Lower lobe of right lung (tissue), 2 donors: ENCODE measurements around the gene OTUD4. TPM values are rescaled to one million over a fixed set of nuclear protein-coding genes. Genes with fewer than 3 reads are reported as not detected.
A peak's percentile ranks its signal among the peaks of the same experiment; 100 is the strongest.
"Not testable (repeated sequence)": the region's sequence is repeated elsewhere in the genome, so short reads cannot be mapped to it uniquely, and the experiment has no call there.

Source experiments
- ATAC-seq, 2 donors: fragments of 200-7000 bp; cut with Tn5 transposase; one replicate each; pipeline ENCODE4 v1.9.1; 2020 to 2022; ENCODE audit warnings: mild to moderate bottlenecking in 2 of 2, moderate library complexity in 2 of 2
- DNase-seq: peaks from one replicate; pipeline ENCODE4 v3.0.0-alpha.2; 2020
- H3K27ac ChIP-seq: fragments of 200-600 bp; one replicate; pipeline ENCODE4 v1.8.0; 2022
- H3K27me3 ChIP-seq: fragments of 200-600 bp; one replicate; pipeline ENCODE4 v1.8.0; 2022; ENCODE audit warnings: low read depth
- H3K36me3 ChIP-seq: fragments of 200-600 bp; one replicate; pipeline ENCODE4 v1.8.0; 2022; ENCODE audit warnings: mild to moderate bottlenecking
- H3K4me1 ChIP-seq: fragments of 200-600 bp; one replicate; pipeline ENCODE4 v1.8.0; 2022
- H3K4me3 ChIP-seq: fragments of 200-600 bp; one replicate; pipeline ENCODE4 v1.8.0; 2022; ENCODE audit warnings: mild to moderate bottlenecking
- H3K9me3 ChIP-seq: fragments of 200-600 bp; one replicate; pipeline ENCODE4 v1.8.0; 2022
- intact Hi-C: fragments of 100-400 bp; cut with DNase I; formaldehyde crosslinking; loops from one replicate; pipeline ENCODE4 v1.11.0; 2022
- total RNA-seq: library from RNA; stranded (reverse); fragmentation: NEBNext Ultra II Directional; extraction: Animal tissue kit (Norgen Biotek cat#: 25700); gene quantifications from one replicate; pipeline ENCODE4 v1.2.1, GENCODE V29; 2021
- TF ChIP-seq, protein P1 (sequence below): fragments of 200-600 bp; IDR thresholded peaks from one replicate; pipeline ENCODE4 v1.8.0; 2022; ENCODE audit warnings: antibody characterized with exemption, mild to moderate bottlenecking
- donor health status: DM: no; HTN: yes; CAD: no; lungs with severe emphysema.

OTUD4 gene
- total RNA-seq, 1 donor from 2014 or later: 53.4 TPM

DNA sequence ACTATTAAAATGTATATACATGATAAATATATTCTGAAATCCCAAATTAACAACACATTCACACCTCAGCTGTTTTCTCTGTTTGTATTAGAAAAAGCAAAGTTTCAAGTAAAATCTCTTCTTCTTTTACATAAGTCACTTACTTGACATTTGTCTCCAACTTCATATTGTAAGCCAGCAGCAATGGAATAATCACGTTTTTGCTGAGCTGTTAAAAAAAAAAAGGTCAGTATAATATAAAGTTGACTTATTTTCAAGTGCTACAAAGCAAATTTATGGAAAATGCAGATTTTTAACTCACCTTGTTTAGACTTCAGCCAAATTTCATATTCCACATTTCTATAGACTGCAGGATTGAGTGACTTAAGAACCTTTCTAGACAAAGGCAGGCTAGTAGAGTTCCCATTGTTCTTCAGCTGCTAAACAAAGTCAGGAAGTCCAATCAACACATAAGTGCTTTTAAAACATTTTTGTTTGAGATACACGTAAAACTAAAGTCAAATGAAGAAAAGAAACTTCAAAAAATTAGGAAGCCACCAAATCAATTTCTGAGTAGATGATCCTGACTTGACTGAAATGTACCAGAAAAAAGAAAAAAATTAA, 25.0 kb downstream of the OTUD4 start:
- H3K36me3 ChIP-seq: peaks cover 99% of the 10 kb centered on the region
- H3K27me3 ChIP-seq: no peaks in the 10 kb centered on the region
- no peaks in the 10 kb centered on the region for H3K4me1 ChIP-seq
- no peak overlapping the region for H3K4me3 ChIP-seq
- DNase-seq (no peak), ATAC-seq (no peak)
- H3K27ac ChIP-seq: no peak overlapping the region
- TF ChIP-seq, protein P1, sequence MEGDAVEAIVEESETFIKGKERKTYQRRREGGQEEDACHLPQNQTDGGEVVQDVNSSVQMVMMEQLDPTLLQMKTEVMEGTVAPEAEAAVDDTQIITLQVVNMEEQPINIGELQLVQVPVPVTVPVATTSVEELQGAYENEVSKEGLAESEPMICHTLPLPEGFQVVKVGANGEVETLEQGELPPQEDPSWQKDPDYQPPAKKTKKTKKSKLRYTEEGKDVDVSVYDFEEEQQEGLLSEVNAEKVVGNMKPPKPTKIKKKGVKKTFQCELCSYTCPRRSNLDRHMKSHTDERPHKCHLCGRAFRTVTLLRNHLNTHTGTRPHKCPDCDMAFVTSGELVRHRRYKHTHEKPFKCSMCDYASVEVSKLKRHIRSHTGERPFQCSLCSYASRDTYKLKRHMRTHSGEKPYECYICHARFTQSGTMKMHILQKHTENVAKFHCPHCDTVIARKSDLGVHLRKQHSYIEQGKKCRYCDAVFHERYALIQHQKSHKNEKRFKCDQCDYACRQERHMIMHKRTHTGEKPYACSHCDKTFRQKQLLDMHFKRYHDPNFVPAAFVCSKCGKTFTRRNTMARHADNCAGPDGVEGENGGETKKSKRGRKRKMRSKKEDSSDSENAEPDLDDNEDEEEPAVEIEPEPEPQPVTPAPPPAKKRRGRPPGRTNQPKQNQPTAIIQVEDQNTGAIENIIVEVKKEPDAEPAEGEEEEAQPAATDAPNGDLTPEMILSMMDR: no peak
- no peaks in the 10 kb centered on the region for H3K9me3 ChIP-seq
- intact Hi-C loops: no loop called here

DNA sequence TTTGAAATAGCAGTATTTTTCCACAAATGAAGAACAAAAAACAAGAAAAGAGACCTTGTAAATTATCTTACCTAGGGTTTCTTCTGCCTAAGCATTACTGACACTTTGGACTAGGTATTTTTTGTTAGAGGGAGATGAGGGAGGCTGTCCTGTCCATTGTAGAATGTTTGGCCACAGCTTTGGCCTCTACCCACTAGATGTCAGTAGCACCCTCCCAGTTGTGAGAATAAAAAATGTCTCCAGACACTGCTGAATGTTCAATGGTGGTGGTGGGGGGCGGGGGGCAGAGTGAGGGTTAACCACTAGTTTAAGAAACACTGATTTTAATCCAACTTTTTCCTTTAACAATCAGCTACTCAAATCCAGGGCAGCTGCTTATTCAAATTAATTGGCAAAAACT, 25.8 kb downstream of the OTUD4 start:
- DNase-seq: no peak
- ATAC-seq: peak; percentile 27 to 50
- TF ChIP-seq, protein P1: peak; percentile 38
- Histone ChIP-seq H3K9me3 (no peaks in the 10 kb centered on the region), H3K4me1 (no peaks in the 10 kb centered on the region), H3K36me3 (peaks cover 99% of the 10 kb centered on the region), H3K4me3 (no peak overlapping the region), H3K27me3 (no peaks in the 10 kb centered on the region), H3K27ac (no peak overlapping the region)
- intact Hi-C loops: no loop called here

DNA sequence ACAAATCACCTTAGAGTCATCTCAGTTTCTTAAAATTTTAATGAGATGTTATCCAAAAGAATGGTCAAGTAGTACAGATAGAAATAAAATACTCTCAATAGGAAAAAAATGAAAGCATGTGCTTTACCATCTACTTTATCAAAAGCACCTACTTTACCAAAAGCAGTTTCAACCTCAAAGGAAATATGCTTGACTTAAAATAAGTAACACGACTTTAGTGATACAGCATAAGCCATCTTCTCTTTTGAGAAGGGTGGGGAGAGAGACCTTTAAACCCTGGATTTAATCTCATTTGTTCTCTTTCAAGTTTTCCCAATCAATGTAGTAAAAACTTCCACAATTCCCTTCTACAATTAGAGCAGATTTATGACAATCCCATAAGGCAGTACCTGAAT, 26.5 kb downstream of the OTUD4 start:
- intact Hi-C loops: no loop called here
- no peaks in the 10 kb centered on the region for H3K9me3 ChIP-seq
- H3K4me1 ChIP-seq: no peaks in the 10 kb centered on the region
- ATAC-seq (no peak), DNase-seq (no peak)
- no peak overlapping the region for H3K4me3 ChIP-seq
- H3K27ac ChIP-seq: no peak overlapping the region
- no peaks in the 10 kb centered on the region for H3K27me3 ChIP-seq
- TF ChIP-seq, protein P1: no peak
- peaks cover 100% of the 10 kb centered on the region for H3K36me3 ChIP-seq

DNA sequence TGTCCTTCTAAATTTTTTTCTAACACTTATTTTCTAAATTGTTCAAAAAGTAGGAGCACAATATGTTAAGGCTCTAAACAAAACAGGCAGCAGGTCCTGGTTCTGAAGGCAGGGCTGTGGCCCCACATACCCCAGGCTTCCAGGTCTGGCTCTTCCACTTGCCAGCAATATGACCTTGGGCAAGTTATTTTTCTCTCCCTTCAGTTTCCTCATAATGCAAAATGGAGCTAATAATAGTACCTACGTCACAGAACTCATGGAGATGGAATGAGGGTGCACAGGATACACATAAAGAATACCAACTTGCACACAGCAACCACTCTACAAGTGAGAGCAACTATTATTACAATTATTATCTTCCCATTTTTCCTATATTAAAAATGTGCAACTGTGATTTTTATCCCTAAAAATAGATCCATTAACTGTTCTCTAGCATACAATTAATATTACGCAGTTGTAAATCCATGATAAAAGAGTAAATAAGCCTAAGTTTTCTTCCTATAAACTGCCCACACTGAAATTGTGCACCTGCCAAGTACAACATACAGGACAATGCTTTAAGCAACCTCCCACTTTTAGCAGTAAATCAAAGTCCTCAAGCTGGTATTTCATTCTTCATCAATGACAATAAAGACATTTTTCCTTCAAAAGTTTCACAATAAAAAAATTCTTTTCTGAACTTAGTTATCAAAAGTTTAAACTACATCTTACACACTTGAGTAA, 27.0 kb downstream of the OTUD4 start:
- peaks cover 100% of the 10 kb centered on the region for H3K36me3 ChIP-seq
- DNase-seq (no peak), ATAC-seq (no peak)
- intact Hi-C loops: no loop called here
- H3K4me3 ChIP-seq: no peak overlapping the region
- H3K27ac ChIP-seq: no peak overlapping the region
- H3K9me3 ChIP-seq: no peaks in the 10 kb centered on the region
- TF ChIP-seq, protein P1: no peak
- no peaks in the 10 kb centered on the region for H3K27me3 ChIP-seq
- no peaks in the 10 kb centered on the region for H3K4me1 ChIP-seq

DNA sequence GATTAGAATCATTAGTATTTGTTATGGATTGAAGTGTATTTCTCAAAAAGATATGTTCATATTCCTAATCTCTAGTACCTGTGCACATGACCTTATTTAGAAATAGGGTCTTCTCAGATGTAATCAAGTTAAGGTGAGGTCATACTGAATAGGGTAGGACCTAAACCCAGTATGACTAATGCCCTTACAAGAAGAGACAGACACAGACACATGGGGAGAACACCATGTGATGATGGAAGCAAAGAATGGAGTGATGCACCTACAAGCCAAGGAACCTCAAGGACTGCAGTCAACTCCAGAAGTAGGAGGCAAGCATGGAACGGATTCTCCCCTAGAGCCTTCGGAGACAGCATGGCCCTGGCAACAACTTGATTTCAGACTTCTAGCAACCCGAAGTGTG, 31.4 kb downstream of the OTUD4 start:
- no peaks in the 10 kb centered on the region for H3K9me3 ChIP-seq
- TF ChIP-seq, protein P1: no peak
- no peak overlapping the region for H3K4me3 ChIP-seq
- no peak overlapping the region for H3K27ac ChIP-seq
- no peak for ATAC-seq
- no peaks in the 10 kb centered on the region for H3K27me3 ChIP-seq
- no peak for DNase-seq
- peaks cover 100% of the 10 kb centered on the region for H3K36me3 ChIP-seq
- intact Hi-C loops: no loop called here
- no peaks in the 10 kb centered on the region for H3K4me1 ChIP-seq

DNA sequence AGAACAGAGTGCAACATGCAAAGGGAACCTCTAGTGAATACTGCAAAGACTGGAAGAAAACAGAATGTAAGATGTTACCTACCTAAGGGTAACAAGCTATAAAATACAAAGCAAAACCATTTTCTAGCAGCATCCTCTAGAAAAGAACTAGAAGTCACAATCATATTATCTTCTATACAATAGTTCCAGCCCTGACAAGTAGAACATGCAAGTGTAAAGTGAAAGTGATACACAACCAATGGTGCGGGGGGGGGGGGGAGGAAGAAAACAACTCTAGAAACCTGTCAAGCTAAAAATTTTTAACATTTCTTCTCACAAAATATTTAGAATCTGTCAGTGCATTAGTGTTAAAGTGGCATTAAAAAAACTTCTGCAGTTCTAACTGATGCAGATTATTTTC, 44.2 kb downstream of the OTUD4 start:
- intact Hi-C loops, DNase-seq, ATAC-seq, H3K27ac ChIP-seq, H3K4me3 ChIP-seq, H3K9me3 ChIP-seq, H3K27me3 ChIP-seq: not testable (repeated sequence)
- Histone ChIP-seq H3K36me3 (peaks cover 49% of the 10 kb centered on the region), H3K4me1 (peaks cover 24% of the 10 kb centered on the region)
